Effector memory CD8-positive, alpha-beta T cell (primary cell): ENCODE results near the gene GRIA4.

Source experiments
- ATAC-seq: fragments of 150-1000 bp; cut with Tn5 transposase; replicated peaks from 2 replicates; pipeline ENCODE4 v1.10.0; 2021; ENCODE audit warnings: mild to moderate bottlenecking, moderate library complexity
- DNase-seq, 3 experiments: peaks; one replicate each; pipeline ENCODE4 v3.0.0; 2021
- H3K27ac Mint-ChIP-seq, 2 donors: one replicate each; pipeline ENCODE4 v1.8.0; 2022; ENCODE audit warnings: mild to moderate bottlenecking in 2 of 2, mixed read lengths in 2 of 2, moderate library complexity in 2 of 2
- H3K27me3 Mint-ChIP-seq, 2 donors: one replicate each; pipeline ENCODE4 v1.8.0; 2022; ENCODE audit warnings: mixed read lengths in 2 of 2
- H3K36me3 Mint-ChIP-seq: one replicate; pipeline ENCODE4 v1.8.0; 2022; ENCODE audit warnings: mild to moderate bottlenecking, moderate library complexity, mixed read lengths; ENCODE audit not compliant: insufficient read depth
- H3K4me1 Mint-ChIP-seq, 2 donors: one replicate each; pipeline ENCODE4 v1.8.0; 2022; ENCODE audit warnings: low read depth in 2 of 2, mixed read lengths in 2 of 2
- H3K4me3 Mint-ChIP-seq, 2 donors: one replicate each; pipeline ENCODE4 v1.8.0; 2022; ENCODE audit warnings: mild to moderate bottlenecking in 2 of 2, mixed read lengths in 2 of 2, moderate library complexity in 2 of 2
- H3K9me3 Mint-ChIP-seq, 2 donors: one replicate each; pipeline ENCODE4 v1.8.0; 2022; ENCODE audit warnings: mixed read lengths in 2 of 2

Gene GRIA4

GRCh38 chr11:105611572-105612441 is 1.9 kb downstream of the GRIA4 start:
- Mint-ChIP-seq H3K27ac (no peak overlapping the region), H3K9me3 (no peaks in the 10 kb centered on the region), H3K27me3 (peaks cover 17 to 40% of the 10 kb centered on the region in 2 donors), H3K4me1 (peaks cover 0 to 11% of the 10 kb centered on the region in 2 donors), H3K4me3 (no peak overlapping the region), H3K36me3 (no peaks in the 10 kb centered on the region)
- no peak for ATAC-seq
- no peak for DNase-seq

GRCh38 chr11:105612771-105613170 is 2.9 kb downstream of the GRIA4 start:
- Mint-ChIP-seq H3K4me3 (no peak overlapping the region), H3K27me3 (peaks cover 17 to 40% of the 10 kb centered on the region in 2 donors), H3K36me3 (no peaks in the 10 kb centered on the region), H3K9me3 (no peaks in the 10 kb centered on the region), H3K27ac (no peak overlapping the region), H3K4me1 (peaks cover 0 to 11% of the 10 kb centered on the region in 2 donors)
- no peak for DNase-seq
- no peak for ATAC-seq

GRCh38 chr11:105613183-105613582 is 3.3 kb downstream of the GRIA4 start:
- Mint-ChIP-seq H3K4me3 (no peak overlapping the region), H3K9me3 (no peaks in the 10 kb centered on the region), H3K27me3 (peaks cover 17 to 40% of the 10 kb centered on the region in 2 donors), H3K27ac (no peak overlapping the region), H3K36me3 (no peaks in the 10 kb centered on the region), H3K4me1 (peaks cover 0 to 11% of the 10 kb centered on the region in 2 donors)
- DNase-seq (no peak), ATAC-seq (no peak)

- Mint-ChIP-seq H3K9me3 (no peaks in the 10 kb centered on the region), H3K27ac (no peak overlapping the region), H3K4me3 (no peak overlapping the region), H3K4me1 (no peaks in the 10 kb centered on the region), H3K36me3 (no peaks in the 10 kb centered on the region), H3K27me3 (no peaks in the 10 kb centered on the region)
- no peak for DNase-seq
- no peak for ATAC-seq
Observed at GRCh38 chr11:105618343-105618955, 8.6 kb downstream of the GRIA4 start.

- ATAC-seq = no peak
- no peak overlapping the region for H3K4me3 Mint-ChIP-seq
- no peak overlapping the region for H3K27ac Mint-ChIP-seq
Observed at GRCh38 chr11:105619556-105619955, 9.7 kb downstream of the GRIA4 start.

GRCh38 chr11:105622016-105622415 is 12.1 kb downstream of the GRIA4 start:
- Mint-ChIP-seq H3K4me1 (no peaks in the 10 kb centered on the region), H3K4me3 (no peak overlapping the region), H3K27ac (no peak overlapping the region), H3K36me3 (no peaks in the 10 kb centered on the region), H3K27me3 (no peaks in the 10 kb centered on the region), H3K9me3 (no peaks in the 10 kb centered on the region)
- DNase-seq (no peak), ATAC-seq (no peak)

More at GRCh38 chr11:105619556-105619955, 9.7 kb downstream of the GRIA4 start:
- no peaks in the 10 kb centered on the region for H3K27me3 Mint-ChIP-seq
- H3K4me1 Mint-ChIP-seq = no peaks in the 10 kb centered on the region
- H3K36me3 Mint-ChIP-seq = no peaks in the 10 kb centered on the region
- H3K9me3 Mint-ChIP-seq = no peaks in the 10 kb centered on the region
- no peak for DNase-seq

- DNase-seq (no peak), ATAC-seq (no peak)
- Mint-ChIP-seq H3K4me1 (no peaks in the 10 kb centered on the region), H3K27me3 (no peaks in the 10 kb centered on the region), H3K36me3 (no peaks in the 10 kb centered on the region), H3K27ac (no peak overlapping the region), H3K4me3 (no peak overlapping the region), H3K9me3 (no peaks in the 10 kb centered on the region)
Observed at GRCh38 chr11:105632316-105632715, 22.4 kb downstream of the GRIA4 start.

- Mint-ChIP-seq H3K27ac (no peak overlapping the region), H3K36me3 (no peaks in the 10 kb centered on the region), H3K4me3 (no peak overlapping the region), H3K27me3 (no peaks in the 10 kb centered on the region), H3K4me1 (no peaks in the 10 kb centered on the region), H3K9me3 (no peaks in the 10 kb centered on the region)
- ATAC-seq (no peak), DNase-seq (no peak)
Observed at GRCh38 chr11:105635466-105635865, 25.6 kb downstream of the GRIA4 start.

- H3K36me3 Mint-ChIP-seq = no peaks in the 10 kb centered on the region
- ATAC-seq (no peak), DNase-seq (no peak)
Observed at GRCh38 chr11:105636496-105636895, 26.6 kb downstream of the GRIA4 start.

GRCh38 chr11:105639527-105639926 is 29.7 kb downstream of the GRIA4 start:
- Mint-ChIP-seq H3K27ac (no peak overlapping the region), H3K36me3 (no peaks in the 10 kb centered on the region), H3K9me3 (peaks cover 0 to 2% of the 10 kb centered on the region in 2 donors), H3K4me1 (no peaks in the 10 kb centered on the region), H3K4me3 (no peak overlapping the region), H3K27me3 (no peaks in the 10 kb centered on the region)
- ATAC-seq (no peak), DNase-seq (no peak)

More at GRCh38 chr11:105636496-105636895, 26.6 kb downstream of the GRIA4 start:
- Mint-ChIP-seq H3K27ac (no peak overlapping the region), H3K4me1 (no peaks in the 10 kb centered on the region), H3K4me3 (no peak overlapping the region), H3K27me3 (no peaks in the 10 kb centered on the region), H3K9me3 (no peaks in the 10 kb centered on the region)

GRCh38 chr11:105641433-105641832 is 31.6 kb downstream of the GRIA4 start:
- Mint-ChIP-seq H3K9me3 (peaks cover 0 to 5% of the 10 kb centered on the region in 2 donors), H3K27me3 (no peaks in the 10 kb centered on the region), H3K36me3 (no peaks in the 10 kb centered on the region), H3K27ac (no peak overlapping the region), H3K4me1 (no peaks in the 10 kb centered on the region), H3K4me3 (no peak overlapping the region)
- ATAC-seq (no peak), DNase-seq (no peak)

GRCh38 chr11:105642870-105643269 is 33.0 kb downstream of the GRIA4 start:
- no peak for DNase-seq
- ATAC-seq = no peak
- no peaks in the 10 kb centered on the region for H3K27me3 Mint-ChIP-seq
- no peak overlapping the region for H3K4me3 Mint-ChIP-seq
- no peak overlapping the region for H3K27ac Mint-ChIP-seq
- H3K36me3 Mint-ChIP-seq = no peaks in the 10 kb centered on the region
- H3K9me3 Mint-ChIP-seq = peaks cover 0 to 5% of the 10 kb centered on the region in 2 donors
- H3K4me1 Mint-ChIP-seq = no peaks in the 10 kb centered on the region

GRCh38 chr11:105644839-105645573 is 35.1 kb downstream of the GRIA4 start:
- no peak overlapping the region for H3K27ac Mint-ChIP-seq
- H3K36me3 Mint-ChIP-seq = no peaks in the 10 kb centered on the region
- H3K9me3 Mint-ChIP-seq = peaks cover 0 to 5% of the 10 kb centered on the region in 2 donors
- H3K27me3 Mint-ChIP-seq = no peaks in the 10 kb centered on the region
- no peak overlapping the region for H3K4me3 Mint-ChIP-seq
- ATAC-seq = no peak
- no peak for DNase-seq
- H3K4me1 Mint-ChIP-seq = no peaks in the 10 kb centered on the region
